Kidney epithelial cell (primary cell): ENCODE measurements around the gene TSC22D2. TPM values are rescaled to one million over a fixed set of nuclear protein-coding genes. Genes with fewer than 3 reads are reported as not detected.

Experiments used
- DNase-seq: peaks from one replicate; pipeline ENCODE4 v3.0.0-alpha.2; 2010; ENCODE audit warnings: low read depth
- H3K27me3 ChIP-seq: 2 replicates; pipeline ENCODE4 v1.6.0; 2011; ENCODE audit warnings: low read length; ENCODE audit not compliant: control insufficient read depth, insufficient read depth
- H3K36me3 ChIP-seq: 2 replicates; pipeline ENCODE4 v1.5.1; 2011; ENCODE audit warnings: low read length; ENCODE audit not compliant: control insufficient read depth, insufficient read depth
- H3K4me3 ChIP-seq: 2 replicates; pipeline ENCODE4 v1.5.1; 2011; ENCODE audit warnings: low read depth, mild to moderate bottlenecking, control low read depth, low read length
- total RNA-seq: library from RNA; depleted of rRNA; stranded (reverse); fragments of >200 nt; gene quantifications from 2 replicates; pipeline ENCODE4 v1.2.3, GENCODE V29; 2015
- TF ChIP-seq, protein P1 (sequence below): IDR thresholded peaks from 2 replicates; pipeline ENCODE4 v1.5.1; 2011; ENCODE audit warnings: mild to moderate bottlenecking, moderate library complexity, low read length, control low read depth, inconsistent platforms; ENCODE audit not compliant: insufficient read depth, poor library complexity, severe bottlenecking

Gene TSC22D2
- total RNA-seq, 1 donor from 2014 or later, result 13.3 TPM

DNA sequence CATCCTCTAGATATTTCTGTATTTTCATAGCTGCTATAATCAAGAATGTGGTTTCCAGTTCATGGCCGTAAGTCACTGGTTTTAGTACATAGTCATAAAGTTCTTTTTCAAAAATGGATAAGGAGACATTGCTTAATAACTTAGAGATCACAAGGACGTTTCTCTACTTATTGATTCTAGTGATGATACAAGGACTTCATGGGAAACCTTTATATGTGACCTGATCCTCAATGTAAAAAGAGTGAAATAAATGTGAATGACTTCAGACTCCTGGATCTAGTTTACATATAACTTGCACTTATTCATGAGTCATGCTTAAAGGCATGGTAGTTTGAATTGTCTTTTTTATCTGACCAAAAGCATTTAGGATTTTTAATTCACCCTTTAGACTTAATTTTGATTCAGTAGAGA is 35.2 kb downstream of the TSC22D2 start:
- Histone ChIP-seq H3K27me3 (no peaks in the 10 kb centered on the region), H3K36me3 (no peaks in the 10 kb centered on the region), H3K4me3 (no peak overlapping the region)
- TF ChIP-seq, protein P1, sequence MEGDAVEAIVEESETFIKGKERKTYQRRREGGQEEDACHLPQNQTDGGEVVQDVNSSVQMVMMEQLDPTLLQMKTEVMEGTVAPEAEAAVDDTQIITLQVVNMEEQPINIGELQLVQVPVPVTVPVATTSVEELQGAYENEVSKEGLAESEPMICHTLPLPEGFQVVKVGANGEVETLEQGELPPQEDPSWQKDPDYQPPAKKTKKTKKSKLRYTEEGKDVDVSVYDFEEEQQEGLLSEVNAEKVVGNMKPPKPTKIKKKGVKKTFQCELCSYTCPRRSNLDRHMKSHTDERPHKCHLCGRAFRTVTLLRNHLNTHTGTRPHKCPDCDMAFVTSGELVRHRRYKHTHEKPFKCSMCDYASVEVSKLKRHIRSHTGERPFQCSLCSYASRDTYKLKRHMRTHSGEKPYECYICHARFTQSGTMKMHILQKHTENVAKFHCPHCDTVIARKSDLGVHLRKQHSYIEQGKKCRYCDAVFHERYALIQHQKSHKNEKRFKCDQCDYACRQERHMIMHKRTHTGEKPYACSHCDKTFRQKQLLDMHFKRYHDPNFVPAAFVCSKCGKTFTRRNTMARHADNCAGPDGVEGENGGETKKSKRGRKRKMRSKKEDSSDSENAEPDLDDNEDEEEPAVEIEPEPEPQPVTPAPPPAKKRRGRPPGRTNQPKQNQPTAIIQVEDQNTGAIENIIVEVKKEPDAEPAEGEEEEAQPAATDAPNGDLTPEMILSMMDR, result no peak
- DNase-seq, result no peak

DNA sequence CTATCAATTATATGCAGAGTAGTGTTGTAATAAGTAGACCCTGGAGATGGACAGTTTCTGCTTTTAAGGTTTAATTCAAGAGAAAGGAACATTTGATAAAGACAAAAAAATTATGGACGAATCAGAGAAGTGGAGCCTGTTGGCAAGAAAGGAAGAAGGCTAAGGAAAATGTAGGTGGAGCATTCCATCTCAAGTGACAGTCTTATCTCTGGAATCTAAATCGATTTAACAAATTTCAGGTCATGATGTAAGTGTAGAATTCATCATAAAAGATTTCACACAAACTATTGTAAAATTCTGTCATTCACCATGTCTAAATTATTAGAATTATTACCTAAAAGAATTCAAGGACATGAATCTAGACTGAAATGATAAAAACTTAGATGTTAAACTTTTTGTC is 36.3 kb downstream of the TSC22D2 start:
- DNase-seq, result no peak
- Histone ChIP-seq H3K36me3 (no peaks in the 10 kb centered on the region), H3K4me3 (no peak overlapping the region), H3K27me3 (no peaks in the 10 kb centered on the region)
- TF ChIP-seq, protein P1, result no peak

DNA sequence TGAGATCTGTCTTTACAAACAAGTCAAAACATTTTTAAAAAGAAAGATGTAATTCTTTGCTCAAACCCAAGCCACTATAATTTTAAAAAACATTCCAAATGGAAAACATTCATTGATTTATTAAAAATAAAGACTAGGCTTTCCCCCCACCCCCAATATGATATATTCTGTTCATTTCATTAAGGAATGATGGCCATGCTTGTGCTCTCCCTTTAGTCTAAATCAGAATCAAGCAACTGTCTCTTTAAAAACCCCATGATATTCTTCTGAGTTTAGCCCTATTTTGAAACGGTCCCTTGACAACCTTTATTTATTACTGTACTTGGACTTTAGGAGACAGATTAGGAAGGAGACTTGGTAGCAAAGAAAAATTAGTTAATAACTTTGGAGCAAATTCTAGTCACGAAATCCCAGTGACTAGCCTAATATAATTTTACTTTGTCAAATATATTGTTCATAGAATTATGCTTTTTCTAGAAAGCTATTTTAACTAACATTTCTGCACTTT is 38.4 kb downstream of the TSC22D2 start:
- TF ChIP-seq, protein P1, result no peak
- H3K4me3 ChIP-seq, result no peak overlapping the region
- no peaks in the 10 kb centered on the region for H3K27me3 ChIP-seq
- DNase-seq, result no peak
- no peaks in the 10 kb centered on the region for H3K36me3 ChIP-seq

DNA sequence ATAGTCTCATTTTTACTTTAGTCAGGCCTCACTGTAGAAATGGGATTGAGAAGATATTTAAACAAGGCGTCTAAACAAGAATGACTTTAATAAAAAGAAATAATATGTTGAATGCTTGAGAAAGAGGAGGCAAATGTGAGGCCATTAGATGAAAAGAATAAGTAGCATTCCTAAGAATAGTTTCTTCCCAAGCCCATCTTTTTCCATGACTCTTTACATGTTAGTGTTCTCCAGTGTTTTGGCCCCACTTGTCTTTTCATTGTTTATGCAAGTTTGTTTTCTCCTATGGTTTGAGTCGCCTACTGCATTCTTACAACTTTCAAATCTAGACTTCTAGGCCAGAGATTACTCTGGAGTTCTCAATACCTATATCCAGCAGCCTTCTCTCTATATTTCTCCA is 39.0 kb downstream of the TSC22D2 start:
- H3K27me3 ChIP-seq, result no peaks in the 10 kb centered on the region
- H3K4me3 ChIP-seq, result no peak overlapping the region
- TF ChIP-seq, protein P1, result no peak

DNA sequence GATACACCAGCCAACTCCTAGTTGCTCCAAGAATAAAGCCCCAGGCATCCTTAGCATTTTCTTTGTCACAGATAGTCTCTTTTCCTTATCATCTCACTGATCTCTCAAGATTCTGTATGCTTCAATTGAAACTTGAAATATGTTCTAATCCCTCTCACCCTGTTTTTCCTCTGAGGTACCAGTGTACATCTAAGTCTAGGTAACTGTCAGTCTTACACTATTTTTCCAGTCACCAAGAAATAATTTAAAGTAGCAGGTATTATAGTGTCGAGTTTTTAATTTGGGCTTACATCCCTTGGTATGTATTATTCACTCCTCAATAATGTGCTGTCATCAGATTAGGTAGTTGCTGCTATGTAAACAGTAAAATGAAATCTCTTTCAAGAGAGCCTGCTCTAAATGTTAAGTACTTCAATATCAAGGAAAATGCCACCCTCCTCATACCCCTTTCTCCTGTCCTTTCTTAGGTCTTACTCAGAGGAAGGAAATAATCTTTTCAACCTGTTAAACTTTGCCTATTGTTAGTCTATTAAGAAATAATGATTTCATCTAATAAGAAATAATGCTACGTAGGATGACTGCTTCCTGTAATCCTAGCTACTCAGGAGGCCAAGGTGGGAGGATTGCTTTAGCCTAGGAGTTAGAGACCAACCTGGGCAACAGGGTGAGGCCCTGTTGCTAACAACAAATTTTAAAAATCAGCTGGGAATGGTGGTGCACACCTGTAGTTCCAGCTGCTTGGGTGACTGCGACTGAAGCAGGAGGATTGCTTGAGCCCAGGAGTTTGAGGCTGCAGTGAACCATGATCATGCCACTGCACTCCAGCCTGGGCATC is 39.8 kb downstream of the TSC22D2 start:
- DNase-seq, result no peak
- Histone ChIP-seq H3K4me3 (no peak overlapping the region), H3K36me3 (no peaks in the 10 kb centered on the region), H3K27me3 (no peaks in the 10 kb centered on the region)
- TF ChIP-seq, protein P1, result no peak

More for the DNA sequence above, 39.0 kb downstream of the TSC22D2 start:
- H3K36me3 ChIP-seq, result no peaks in the 10 kb centered on the region
- DNase-seq, result no peak
